Measurements from ENCODE around the gene DYNLT5.
A peak's percentile ranks its signal among the peaks of the same experiment; 100 is the strongest.

The DYNLT5 gene

DNA sequence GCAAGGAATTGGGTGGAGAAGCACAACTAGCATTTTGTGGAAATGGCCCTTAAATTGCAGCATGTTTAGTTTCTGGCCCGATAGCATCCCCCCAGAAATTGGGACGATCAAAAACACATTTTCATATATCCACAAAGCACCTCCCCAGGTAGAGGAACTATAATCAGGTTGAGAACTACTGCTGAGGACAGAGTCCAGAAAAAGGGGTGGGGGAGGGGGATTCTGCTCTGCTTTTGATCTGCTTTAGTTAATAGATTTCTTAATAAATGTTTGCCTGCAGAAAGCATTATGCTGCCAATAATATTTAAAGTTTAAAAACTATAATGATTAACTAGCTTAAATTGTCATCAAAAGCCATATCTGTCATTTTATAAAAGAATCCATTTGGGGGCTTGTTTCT, 14.4 kb upstream of the DYNLT5 start:
- Histone ChIP-seq H2AFZ (ENCODE audit: low read length) (no peak overlapping the region), H3K9ac (ENCODE audit: low read length) (no peak overlapping the region), H3K27me3 (ENCODE audit: insufficient read depth, low read length) (no peaks in the 10 kb centered on the region), H3K27ac (ENCODE audit: low read depth, low read length, poor library complexity, severe bottlenecking) (no peak overlapping the region), H3K9me3 (ENCODE audit: low read length) (no peaks in the 10 kb centered on the region), H3F3A (ENCODE audit: insufficient read depth, low read length) (no peaks in the 10 kb centered on the region), H4K20me1 (ENCODE audit: insufficient read depth, low read length) (no peaks in the 10 kb centered on the region), H3K4me3 (ENCODE audit: low read depth, low read length, poor library complexity, severe bottlenecking) (no peak overlapping the region), H3K4me2 (ENCODE audit: low read length) (no peak overlapping the region), H3K9me2 (ENCODE audit: low read depth, low read length) (no peaks in the 10 kb centered on the region), H3K79me2 (ENCODE audit: insufficient read depth, low read length) (no peaks in the 10 kb centered on the region), H3K4me1 (ENCODE audit: insufficient read depth, low read length, severe bottlenecking) (peaks cover 22% of the 10 kb centered on the region), H3K36me3 (ENCODE audit: insufficient read depth, low read length) (no peaks in the 10 kb centered on the region)
- no peak for TF ChIP-seq EZH2 (IDR thresholded peaks at IDR 0.05; ENCODE audit: borderline replicate concordance, low read length)

DNA sequence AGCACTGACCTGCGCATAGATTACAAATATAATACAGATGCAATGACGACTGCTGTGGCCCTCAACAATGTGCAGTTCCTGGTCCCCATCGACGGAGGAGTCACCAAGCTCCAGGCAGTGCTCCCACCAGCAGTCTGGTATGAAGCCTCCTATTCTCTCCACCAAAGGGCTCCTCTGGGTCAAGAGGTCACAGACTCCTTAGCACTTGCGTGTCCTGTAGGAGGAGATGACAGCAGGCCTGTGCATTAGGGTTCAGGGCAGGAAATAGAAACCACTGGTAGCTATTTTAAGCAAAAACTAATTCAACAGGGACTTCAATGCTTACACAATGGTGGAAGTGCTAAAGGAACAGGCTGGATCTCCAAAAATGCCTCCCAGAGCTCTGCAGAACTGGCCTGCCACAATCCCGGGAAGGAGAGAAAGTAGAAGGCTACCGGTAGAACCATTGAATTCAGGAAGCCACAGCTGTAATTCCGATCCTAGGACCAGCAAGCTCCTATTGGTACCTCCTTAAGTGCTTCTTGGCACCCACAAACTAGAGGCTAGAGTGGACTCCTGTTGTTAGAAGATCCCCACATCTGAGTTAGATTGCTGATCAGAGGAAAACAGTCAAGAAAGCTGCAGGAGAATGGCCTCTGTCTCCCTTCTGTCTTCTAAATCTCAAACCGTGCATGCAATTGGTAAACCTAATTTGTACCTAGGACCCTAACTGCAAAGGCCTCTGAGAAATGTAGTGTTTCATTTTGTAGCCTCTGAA, 12.7 kb upstream of the DYNLT5 start:
- Histone ChIP-seq H3K9me2 (ENCODE audit: low read depth, low read length) (no peaks in the 10 kb centered on the region), H3K4me3 (ENCODE audit: low read depth, low read length, poor library complexity, severe bottlenecking) (no peak overlapping the region), H3K4me1 (ENCODE audit: insufficient read depth, low read length, severe bottlenecking) (peaks cover 11% of the 10 kb centered on the region), H3K27ac (ENCODE audit: low read depth, low read length, poor library complexity, severe bottlenecking) (no peak overlapping the region), H3K27me3 (ENCODE audit: insufficient read depth, low read length) (no peaks in the 10 kb centered on the region), H3K4me2 (ENCODE audit: low read length) (peak overlapping the region; percentile 2; the same call in 1 of the 2 replicates), H3K36me3 (ENCODE audit: insufficient read depth, low read length) (no peaks in the 10 kb centered on the region), H3K9ac (ENCODE audit: low read length) (no peak overlapping the region), H3F3A (ENCODE audit: insufficient read depth, low read length) (no peaks in the 10 kb centered on the region), H2AFZ (ENCODE audit: low read length) (0 out of 2 replicates have a peak overlapping the region, but pooled peaks have one; percentile 15), H3K79me2 (ENCODE audit: insufficient read depth, low read length) (no peaks in the 10 kb centered on the region), H4K20me1 (ENCODE audit: insufficient read depth, low read length) (no peaks in the 10 kb centered on the region), H3K9me3 (ENCODE audit: low read length) (no peaks in the 10 kb centered on the region)
- TF ChIP-seq, protein P1, sequence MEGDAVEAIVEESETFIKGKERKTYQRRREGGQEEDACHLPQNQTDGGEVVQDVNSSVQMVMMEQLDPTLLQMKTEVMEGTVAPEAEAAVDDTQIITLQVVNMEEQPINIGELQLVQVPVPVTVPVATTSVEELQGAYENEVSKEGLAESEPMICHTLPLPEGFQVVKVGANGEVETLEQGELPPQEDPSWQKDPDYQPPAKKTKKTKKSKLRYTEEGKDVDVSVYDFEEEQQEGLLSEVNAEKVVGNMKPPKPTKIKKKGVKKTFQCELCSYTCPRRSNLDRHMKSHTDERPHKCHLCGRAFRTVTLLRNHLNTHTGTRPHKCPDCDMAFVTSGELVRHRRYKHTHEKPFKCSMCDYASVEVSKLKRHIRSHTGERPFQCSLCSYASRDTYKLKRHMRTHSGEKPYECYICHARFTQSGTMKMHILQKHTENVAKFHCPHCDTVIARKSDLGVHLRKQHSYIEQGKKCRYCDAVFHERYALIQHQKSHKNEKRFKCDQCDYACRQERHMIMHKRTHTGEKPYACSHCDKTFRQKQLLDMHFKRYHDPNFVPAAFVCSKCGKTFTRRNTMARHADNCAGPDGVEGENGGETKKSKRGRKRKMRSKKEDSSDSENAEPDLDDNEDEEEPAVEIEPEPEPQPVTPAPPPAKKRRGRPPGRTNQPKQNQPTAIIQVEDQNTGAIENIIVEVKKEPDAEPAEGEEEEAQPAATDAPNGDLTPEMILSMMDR (IDR thresholded peaks at IDR 0.05; ENCODE audit: low read length) = no peak
- TF ChIP-seq EZH2 (IDR thresholded peaks at IDR 0.05; ENCODE audit: borderline replicate concordance, low read length) = no peak

DNA sequence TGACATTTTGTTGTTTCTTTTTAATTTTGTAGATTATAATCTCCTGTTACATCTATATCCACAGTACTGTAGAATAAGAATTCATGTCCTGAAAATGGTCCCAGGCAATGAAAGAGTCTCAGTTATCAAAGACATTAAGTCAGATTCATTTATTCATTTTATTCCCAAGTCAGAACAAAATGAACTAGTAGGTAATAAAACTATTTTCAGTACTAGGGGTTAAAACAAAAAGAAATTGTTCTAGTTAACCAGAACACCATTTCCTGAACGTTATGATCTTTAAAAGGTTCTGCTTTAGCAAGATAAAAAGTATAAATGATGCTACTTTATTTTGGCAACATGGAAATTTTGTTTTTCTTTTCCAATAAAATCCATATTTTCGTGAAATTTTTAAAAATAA, 6.8 kb upstream of the DYNLT5 start:
- H3K9me2 ChIP-seq (ENCODE audit: low read depth, low read length) = no peaks in the 10 kb centered on the region
- H3K9me3 ChIP-seq (ENCODE audit: low read length) = no peaks in the 10 kb centered on the region
- no peaks in the 10 kb centered on the region for H3K27me3 ChIP-seq (ENCODE audit: insufficient read depth, low read length)
- H2AFZ ChIP-seq (ENCODE audit: low read length) = no peak overlapping the region
- no peaks in the 10 kb centered on the region for H3K4me1 ChIP-seq (ENCODE audit: insufficient read depth, low read length, severe bottlenecking)
- TF ChIP-seq, protein P1 (IDR thresholded peaks at IDR 0.05; ENCODE audit: low read length) = no peak
- no peak for TF ChIP-seq EZH2 (IDR thresholded peaks at IDR 0.05; ENCODE audit: borderline replicate concordance, low read length)
- H3K4me2 ChIP-seq (ENCODE audit: low read length) = no peak overlapping the region
- H3K36me3 ChIP-seq (ENCODE audit: insufficient read depth, low read length) = no peaks in the 10 kb centered on the region
- H4K20me1 ChIP-seq (ENCODE audit: insufficient read depth, low read length) = no peaks in the 10 kb centered on the region
- no peaks in the 10 kb centered on the region for H3K79me2 ChIP-seq (ENCODE audit: insufficient read depth, low read length)
- H3F3A ChIP-seq (ENCODE audit: insufficient read depth, low read length) = no peaks in the 10 kb centered on the region
- no peak overlapping the region for H3K9ac ChIP-seq (ENCODE audit: low read length)
- H3K4me3 ChIP-seq (ENCODE audit: low read depth, low read length, poor library complexity, severe bottlenecking) = no peak overlapping the region
- H3K27ac ChIP-seq (ENCODE audit: low read depth, low read length, poor library complexity, severe bottlenecking) = no peak overlapping the region

DNA sequence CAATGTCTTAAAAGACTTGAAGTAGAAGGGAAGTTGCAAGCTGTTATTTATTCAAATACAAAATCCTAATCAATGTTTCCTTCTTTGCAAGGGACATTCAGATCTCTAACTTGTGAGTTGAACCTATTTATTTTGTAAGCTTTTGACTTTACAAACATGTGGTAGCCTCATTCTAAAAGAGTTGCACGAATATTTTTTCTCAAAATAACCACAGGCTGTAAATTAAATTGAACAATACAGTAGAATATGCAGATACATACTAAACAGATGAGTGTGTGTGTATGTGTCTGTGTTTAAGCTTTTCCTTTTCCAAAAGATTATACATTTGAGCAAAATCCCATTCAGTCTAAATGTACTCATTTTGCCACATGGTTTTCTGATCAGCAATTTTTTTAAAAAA, 4.8 kb upstream of the DYNLT5 start:
- Histone ChIP-seq H3K79me2 (ENCODE audit: insufficient read depth, low read length) (no peaks in the 10 kb centered on the region), H3K9me3 (ENCODE audit: low read length) (no peaks in the 10 kb centered on the region), H4K20me1 (ENCODE audit: insufficient read depth, low read length) (no peaks in the 10 kb centered on the region), H3K4me1 (ENCODE audit: insufficient read depth, low read length, severe bottlenecking) (no peaks in the 10 kb centered on the region), H3K4me3 (ENCODE audit: low read depth, low read length, poor library complexity, severe bottlenecking) (no peak overlapping the region), H3K9me2 (ENCODE audit: low read depth, low read length) (no peaks in the 10 kb centered on the region), H3K27ac (ENCODE audit: low read depth, low read length, poor library complexity, severe bottlenecking) (no peak overlapping the region), H3F3A (ENCODE audit: insufficient read depth, low read length) (no peaks in the 10 kb centered on the region), H3K36me3 (ENCODE audit: insufficient read depth, low read length) (no peaks in the 10 kb centered on the region), H3K4me2 (ENCODE audit: low read length) (no peak overlapping the region), H3K9ac (ENCODE audit: low read length) (no peak overlapping the region), H3K27me3 (ENCODE audit: insufficient read depth, low read length) (no peaks in the 10 kb centered on the region), H2AFZ (ENCODE audit: low read length) (no peak overlapping the region)
- TF ChIP-seq EZH2 (IDR thresholded peaks at IDR 0.05; ENCODE audit: borderline replicate concordance, low read length) = no peak
- TF ChIP-seq, protein P1 (IDR thresholded peaks at IDR 0.05; ENCODE audit: low read length) = no peak

Data from OCI-LY1 (cell line).